Immature natural killer cell (primary cell): ENCODE results near the gene LRP3. TPM values are rescaled to one million over a fixed set of nuclear protein-coding genes. Genes with fewer than 3 reads are reported as not detected.

Experiments used
- DNase-seq, 3 donors: peaks; one replicate each; pipeline ENCODE4 v3.0.0; 2022; ENCODE audit warnings: mixed read lengths in 1 of 3
- H3K27ac Mint-ChIP-seq, 6 donors: one replicate each; pipeline ENCODE4 v1.8.0; 2020; ENCODE audit warnings: mixed read lengths in 6 of 6, mild to moderate bottlenecking in 5 of 6, inconsistent platforms in 4 of 6, moderate library complexity in 3 of 6
- H3K27me3 Mint-ChIP-seq, 3 donors: one replicate each; pipeline ENCODE4 v1.8.0; 2020 to 2021; ENCODE audit warnings: low read depth in 3 of 3, mild to moderate bottlenecking in 3 of 3, mixed read lengths in 3 of 3, moderate library complexity in 3 of 3, inconsistent platforms in 1 of 3
- H3K36me3 Mint-ChIP-seq, 3 donors: one replicate each; pipeline ENCODE4 v1.8.0; 2020; ENCODE audit warnings: mixed read lengths in 3 of 3, inconsistent platforms in 2 of 3, mild to moderate bottlenecking in 2 of 3
- H3K4me1 Mint-ChIP-seq, 2 donors: one replicate each; pipeline ENCODE4 v1.8.0; 2020; ENCODE audit warnings: inconsistent platforms in 2 of 2, mild to moderate bottlenecking in 2 of 2, mixed read lengths in 2 of 2, moderate library complexity in 1 of 2
- H3K4me3 Mint-ChIP-seq, 5 donors: one replicate each; pipeline ENCODE4 v1.8.0; 2020; ENCODE audit warnings: mild to moderate bottlenecking in 5 of 5, mixed read lengths in 5 of 5, inconsistent platforms in 3 of 5, moderate library complexity in 3 of 5
- H3K9me3 Mint-ChIP-seq, 6 donors: one replicate each; pipeline ENCODE4 v1.8.0; 2020; ENCODE audit warnings: mild to moderate bottlenecking in 6 of 6, mixed read lengths in 6 of 6, inconsistent platforms in 4 of 6, moderate library complexity in 3 of 6
- polyA plus RNA-seq, 3 donors: library from polyadenylated mRNA; unstranded; fragments of 300-500 nt; fragmentation: Illumina TruSeq; gene quantifications; one replicate each; pipeline ENCODE4 v1.2.3, GENCODE V29; 2021

Gene LRP3
- polyA plus RNA-seq, 3 donors from 2014 or later: not detected

- Mint-ChIP-seq H3K27me3 (peaks cover 3 to 7% (median 4%) of the 10 kb centered on the region in 3 donors), H3K27ac (no peak overlapping the region), H3K4me1 (peaks cover 12 to 19% of the 10 kb centered on the region in 2 donors)
These were observed 40.6 kb downstream of the LRP3 start for GRCh38 chr19:33234736-33235135.

GRCh38 chr19:33235269-33235995, 41.3 kb downstream of the LRP3 start:
- no peaks in the 10 kb centered on the region for H3K9me3 Mint-ChIP-seq
- H3K27me3 Mint-ChIP-seq: peaks cover 2 to 4% (median 3%) of the 10 kb centered on the region in 3 donors
- peak overlapping the region in 1 of 6 donors; percentile 64 for H3K27ac Mint-ChIP-seq
- peak; percentile 56 to 70 (median 60) for DNase-seq
- no peaks in the 10 kb centered on the region for H3K36me3 Mint-ChIP-seq
- peaks cover 18 to 23% of the 10 kb centered on the region in 2 donors for H3K4me1 Mint-ChIP-seq
- peak overlapping the region in 1 of 5 donors; percentile 57 for H3K4me3 Mint-ChIP-seq

More at GRCh38 chr19:33234736-33235135, 40.6 kb downstream of the LRP3 start:
- Mint-ChIP-seq H3K4me3 (no peak overlapping the region), H3K9me3 (no peaks in the 10 kb centered on the region), H3K36me3 (no peaks in the 10 kb centered on the region)
- DNase-seq: no peak

DNA sequence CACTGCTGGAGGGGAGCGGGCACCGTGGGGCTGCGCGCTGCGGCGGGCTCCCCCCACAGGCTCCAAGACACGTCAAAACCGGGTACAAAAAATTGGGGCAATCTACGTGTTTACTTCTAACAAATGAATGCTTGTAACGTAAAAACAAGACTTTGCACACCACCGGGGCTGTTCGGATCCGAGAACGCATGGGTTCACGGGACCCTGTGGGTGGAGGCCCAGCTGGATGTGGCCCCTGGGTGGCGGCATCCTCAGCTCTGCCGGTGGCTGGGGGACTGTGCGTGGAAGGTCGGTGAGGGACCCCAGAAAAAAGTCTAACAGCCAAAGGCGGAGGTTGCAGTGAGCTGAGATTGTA, 41.8 kb downstream of the LRP3 start:
- Mint-ChIP-seq H3K4me1 (peaks cover 18 to 25% of the 10 kb centered on the region in 2 donors), H3K36me3 (no peaks in the 10 kb centered on the region), H3K4me3 (no peak overlapping the region), H3K9me3 (no peaks in the 10 kb centered on the region), H3K27me3 (peaks cover 2 to 4% (median 2%) of the 10 kb centered on the region in 3 donors), H3K27ac (no peak overlapping the region)
- DNase-seq: no peak

DNA sequence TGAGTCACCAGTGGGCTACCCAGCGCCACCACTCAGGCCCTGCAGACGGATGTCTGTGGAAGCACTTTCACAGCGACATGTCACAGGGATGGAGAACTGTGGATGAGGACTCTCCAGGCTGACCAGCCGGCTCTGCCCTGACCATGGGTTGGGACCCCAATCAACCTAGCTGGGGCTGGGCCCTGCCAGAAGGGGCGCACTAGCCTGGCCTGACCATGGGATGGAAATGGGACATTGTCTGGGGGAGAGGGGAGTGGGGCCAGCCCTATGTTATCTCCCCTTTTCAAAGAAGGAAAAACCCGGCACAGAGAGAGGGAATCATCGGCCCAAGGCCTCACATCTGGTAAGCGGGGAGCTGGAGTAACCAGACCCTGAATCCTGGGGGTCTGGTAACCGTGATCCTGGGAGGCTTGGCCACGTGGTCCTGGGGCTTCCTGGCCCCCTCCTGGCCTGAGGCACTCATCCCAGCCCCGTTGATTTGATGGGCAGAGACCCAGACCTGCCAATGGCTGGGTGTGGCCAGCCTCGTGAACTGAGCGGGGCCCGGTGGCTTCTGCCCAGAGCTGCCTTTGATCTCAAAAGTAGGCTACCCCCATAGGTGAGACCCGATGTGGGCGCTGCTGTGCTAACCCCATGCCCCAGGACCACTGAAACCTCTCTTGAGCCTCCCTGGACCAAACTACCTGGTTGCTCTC, 42.7 kb downstream of the LRP3 start:
- H3K9me3 Mint-ChIP-seq: no peaks in the 10 kb centered on the region
- no peaks in the 10 kb centered on the region for H3K36me3 Mint-ChIP-seq
- DNase-seq: no peak
- H3K4me1 Mint-ChIP-seq: peaks cover 25% of the 10 kb centered on the region in 2 donors
- H3K27me3 Mint-ChIP-seq: peaks cover 2 to 6% (median 2%) of the 10 kb centered on the region in 3 donors
- H3K4me3 Mint-ChIP-seq: no peak overlapping the region
- H3K27ac Mint-ChIP-seq: no peak overlapping the region

- no peaks in the 10 kb centered on the region for H3K9me3 Mint-ChIP-seq
- DNase-seq: no peak
- peaks cover 25 to 29% of the 10 kb centered on the region in 2 donors for H3K4me1 Mint-ChIP-seq
- no peaks in the 10 kb centered on the region for H3K36me3 Mint-ChIP-seq
- peak overlapping the region in 5 of 6 donors; percentile 84 to 93 (median 88) for H3K27ac Mint-ChIP-seq
- H3K4me3 Mint-ChIP-seq: peak overlapping the region in 1 of 5 donors; percentile 16
- H3K27me3 Mint-ChIP-seq: peaks cover 2 to 6% (median 2%) of the 10 kb centered on the region in 3 donors
These were observed 44.5 kb downstream of the LRP3 start for GRCh38 chr19:33238481-33239149.

DNA sequence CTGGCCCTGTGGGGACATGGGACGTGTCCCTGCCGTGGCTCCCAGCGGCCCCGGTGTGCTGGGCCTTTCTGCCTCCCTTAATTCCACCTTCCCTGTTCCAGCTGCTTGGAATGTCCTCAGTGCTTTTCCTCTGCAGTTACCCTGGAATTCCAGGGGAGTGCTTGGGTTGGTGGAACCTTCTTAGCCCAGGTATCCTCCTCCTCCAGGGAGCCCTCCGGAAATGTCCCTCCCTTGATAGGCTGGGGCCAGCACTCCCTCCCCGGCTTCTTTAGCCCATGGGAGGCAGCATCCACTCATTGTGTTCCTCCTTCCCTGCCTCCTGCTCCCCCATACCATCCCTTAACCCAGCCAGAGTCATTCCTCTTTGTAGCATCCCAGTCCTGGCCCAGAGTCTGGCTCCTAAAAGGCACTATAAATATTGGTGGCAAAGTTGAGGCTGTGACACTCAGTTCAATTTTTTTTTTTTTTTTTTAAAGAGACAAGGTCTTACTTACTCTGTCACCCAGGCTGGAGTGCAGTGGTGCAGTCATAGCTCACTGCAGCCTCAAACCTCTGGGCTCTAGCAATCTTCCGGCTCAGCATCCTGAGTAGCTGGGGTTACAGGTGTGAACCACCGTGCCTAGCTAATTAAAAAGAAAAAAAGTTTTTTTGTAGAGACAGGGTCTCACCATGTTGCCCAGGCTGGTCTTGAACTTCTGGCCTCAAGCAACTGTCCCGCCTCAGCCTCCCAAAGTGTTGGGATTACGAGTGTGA, 45.3 kb downstream of the LRP3 start:
- Mint-ChIP-seq H3K27me3 (peaks cover 2 to 6% (median 4%) of the 10 kb centered on the region in 3 donors), H3K9me3 (no peaks in the 10 kb centered on the region), H3K4me3 (peak overlapping the region in 4 of 5 donors; percentile 46 to 78 (median 58)), H3K36me3 (no peaks in the 10 kb centered on the region), H3K27ac (peak overlapping the region; percentile 80 to 93 (median 87)), H3K4me1 (peaks cover 25 to 29% of the 10 kb centered on the region in 2 donors)
- peak in 2 of 3 donors; percentile 18 to 44 for DNase-seq

DNA sequence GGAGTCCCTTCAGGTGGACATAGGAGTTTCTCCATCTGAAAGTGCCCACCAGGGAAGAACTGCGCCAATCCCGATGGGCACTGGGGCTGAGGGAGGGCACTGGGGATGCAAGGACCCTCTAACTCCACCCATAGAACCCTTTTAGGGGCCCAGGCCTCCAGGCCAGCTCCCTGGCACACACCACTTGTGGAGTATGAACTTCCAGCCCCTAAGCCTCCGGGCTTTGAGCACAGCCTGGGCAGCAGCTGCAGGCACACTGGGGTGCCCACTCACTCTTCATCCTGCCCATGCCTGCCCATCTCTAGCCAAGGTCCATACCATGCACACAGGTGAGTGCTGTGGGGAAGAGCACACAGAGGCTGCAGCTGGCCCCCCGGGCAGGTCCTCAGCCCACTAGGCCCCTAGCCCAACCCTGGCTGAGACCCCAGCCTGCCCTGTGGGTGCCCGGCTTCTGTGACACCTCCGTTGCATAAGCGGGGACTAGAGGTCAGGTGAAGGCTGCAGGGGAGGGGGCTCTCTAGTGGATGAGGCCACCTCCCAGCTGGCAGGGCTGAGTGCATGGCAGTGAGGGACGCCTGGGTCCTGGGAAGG, 46.1 kb downstream of the LRP3 start:
- H3K36me3 Mint-ChIP-seq: no peaks in the 10 kb centered on the region
- peak overlapping the region; percentile 80 to 93 (median 87) for H3K27ac Mint-ChIP-seq
- peaks cover 22 to 29% of the 10 kb centered on the region in 2 donors for H3K4me1 Mint-ChIP-seq
- H3K27me3 Mint-ChIP-seq: peaks cover 3 to 6% (median 4%) of the 10 kb centered on the region in 3 donors
- H3K4me3 Mint-ChIP-seq: peak overlapping the region in 2 of 5 donors; percentile 46 to 78
- DNase-seq: no peak
- no peaks in the 10 kb centered on the region for H3K9me3 Mint-ChIP-seq

GRCh38 chr19:33241091-33241529, 47.0 kb downstream of the LRP3 start:
- peak overlapping the region in 1 of 5 donors; percentile 29 for H3K4me3 Mint-ChIP-seq
- peaks cover 3 to 6% (median 4%) of the 10 kb centered on the region in 3 donors for H3K27me3 Mint-ChIP-seq
- peaks cover 19 to 29% of the 10 kb centered on the region in 2 donors for H3K4me1 Mint-ChIP-seq
- H3K9me3 Mint-ChIP-seq: no peaks in the 10 kb centered on the region
- peak overlapping the region; percentile 80 to 93 (median 84) for H3K27ac Mint-ChIP-seq
- H3K36me3 Mint-ChIP-seq: no peaks in the 10 kb centered on the region
- no peak for DNase-seq

GRCh38 chr19:33241530-33242101, 47.5 kb downstream of the LRP3 start:
- Mint-ChIP-seq H3K4me3 (peak overlapping the region in 1 of 5 donors; percentile 29), H3K27me3 (peaks cover 3 to 6% (median 4%) of the 10 kb centered on the region in 3 donors), H3K4me1 (peaks cover 19 to 29% of the 10 kb centered on the region in 2 donors), H3K36me3 (no peaks in the 10 kb centered on the region), H3K27ac (peak overlapping the region; percentile 80 to 93 (median 84)), H3K9me3 (no peaks in the 10 kb centered on the region)
- peak; percentile 63 to 73 (median 67) for DNase-seq

GRCh38 chr19:33242131-33242530, 48.0 kb downstream of the LRP3 start:
- DNase-seq: no peak
- Mint-ChIP-seq H3K27me3 (peaks cover 3 to 6% (median 4%) of the 10 kb centered on the region in 3 donors), H3K4me3 (peak overlapping the region in 1 of 5 donors; percentile 35), H3K36me3 (no peaks in the 10 kb centered on the region), H3K27ac (peak overlapping the region in 2 of 6 donors; percentile 46 to 73), H3K9me3 (no peaks in the 10 kb centered on the region), H3K4me1 (peaks cover 19 to 29% of the 10 kb centered on the region in 2 donors)

- no peak overlapping the region for H3K4me3 Mint-ChIP-seq
- peak overlapping the region in 3 of 6 donors; percentile 31 to 73 (median 73) for H3K27ac Mint-ChIP-seq
- peaks cover 19 to 29% of the 10 kb centered on the region in 2 donors for H3K4me1 Mint-ChIP-seq
- no peak for DNase-seq
- no peaks in the 10 kb centered on the region for H3K36me3 Mint-ChIP-seq
- no peaks in the 10 kb centered on the region for H3K9me3 Mint-ChIP-seq
- H3K27me3 Mint-ChIP-seq: peaks cover 3 to 6% (median 4%) of the 10 kb centered on the region in 3 donors
These were observed 48.8 kb downstream of the LRP3 start for GRCh38 chr19:33242911-33243310.

DNA sequence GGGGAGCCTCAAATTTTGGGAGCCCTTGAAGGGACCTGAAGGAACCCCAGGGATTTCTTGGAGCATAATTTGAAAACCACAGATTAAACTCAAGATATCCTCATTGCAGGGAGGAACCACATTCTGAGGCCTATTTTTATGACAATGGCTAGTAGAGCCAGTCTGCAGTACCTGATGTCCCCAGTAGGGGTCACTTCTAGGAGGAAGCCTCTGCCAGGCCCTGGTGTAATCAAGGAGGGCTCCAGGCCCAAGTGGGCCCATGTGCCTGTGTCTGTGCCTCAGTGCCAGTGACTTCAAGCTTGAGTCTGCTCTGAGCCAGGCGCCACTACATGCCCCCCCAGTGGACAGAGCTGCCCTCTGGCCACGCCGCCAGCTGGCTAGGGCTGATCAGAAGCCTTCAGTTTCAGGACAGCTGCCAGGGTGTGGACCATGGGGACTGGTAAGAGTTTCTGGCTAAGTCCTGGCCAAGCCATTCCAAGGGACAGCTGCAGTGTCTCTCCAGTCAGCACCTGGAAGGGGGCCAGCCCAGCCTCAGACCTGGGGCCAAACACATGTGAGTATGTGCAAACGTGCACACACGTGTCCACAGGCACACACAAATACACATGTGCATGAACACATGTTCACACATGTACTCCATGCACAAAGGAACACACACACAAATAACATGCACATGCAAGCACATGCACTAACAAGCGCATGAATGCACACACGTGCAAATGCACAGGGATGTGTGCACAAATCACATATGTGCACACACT, 52.0 kb downstream of the LRP3 start:
- Mint-ChIP-seq H3K4me1 (peaks cover 0 to 11% of the 10 kb centered on the region in 2 donors), H3K27me3 (peaks cover under 1 to 2% (median 1%) of the 10 kb centered on the region in 3 donors), H3K27ac (no peak overlapping the region), H3K36me3 (no peaks in the 10 kb centered on the region), H3K9me3 (no peaks in the 10 kb centered on the region), H3K4me3 (no peak overlapping the region)
- DNase-seq: no peak
